Hepatic stellate cell (primary cell): ENCODE data around the gene LBHD1.
"Not testable (repeated sequence)": the region's sequence is repeated elsewhere in the genome, so short reads cannot be mapped to it uniquely, and the experiment has no call there.

ENCODE experiments used
- DNase-seq: peaks from one replicate; pipeline ENCODE4 v3.0.0; 2011; ENCODE audit warnings: low spot score

LBHD1 gene

DNA sequence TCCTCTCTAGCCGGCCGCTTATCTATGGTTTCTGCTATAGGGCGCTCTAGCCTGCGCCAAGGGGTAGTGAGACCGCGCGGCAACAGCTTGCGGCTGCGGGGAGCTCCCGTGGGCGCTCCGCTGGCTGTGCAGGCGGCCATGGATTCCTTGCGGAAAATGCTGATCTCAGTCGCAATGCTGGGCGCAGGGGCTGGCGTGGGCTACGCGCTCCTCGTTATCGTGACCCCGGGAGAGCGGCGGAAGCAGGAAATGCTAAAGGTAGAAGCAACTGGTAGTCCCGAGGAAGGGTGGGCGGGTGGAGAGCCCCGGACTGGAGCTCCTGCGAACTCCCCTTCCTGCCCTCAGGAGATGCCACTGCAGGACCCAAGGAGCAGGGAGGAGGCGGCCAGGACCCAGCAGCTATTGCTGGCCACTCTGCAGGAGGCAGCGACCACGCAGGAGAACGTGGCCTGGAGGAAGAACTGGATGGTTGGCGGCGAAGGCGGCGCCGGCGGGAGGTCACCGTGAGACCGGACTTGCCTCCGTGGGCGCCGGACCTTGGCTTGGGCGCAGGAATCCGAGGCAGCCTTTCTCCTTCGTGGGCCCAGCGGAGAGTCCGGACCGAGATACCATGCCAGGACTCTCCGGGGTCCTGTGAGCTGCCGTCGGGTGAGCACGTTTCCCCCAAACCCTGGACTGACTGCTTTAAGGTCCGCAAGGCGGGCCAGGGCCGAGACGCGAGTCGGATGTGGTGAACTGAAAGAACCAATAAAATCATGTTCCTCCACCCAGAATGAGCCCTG lies at the start of gene LBHD1, which contains the start of gene UQCC3:
Gene LBHD1 (minus strand): TSS at position 660 of the 782 bp plus-strand sequence. CDS start 2,236 bp downstream, outside the sequence.
Gene UQCC3 (plus strand): TSS at position 66 of the 782 bp plus-strand sequence. CDS start 73 bp downstream, at position 139.
- peak; percentile 87 for DNase-seq

DNA sequence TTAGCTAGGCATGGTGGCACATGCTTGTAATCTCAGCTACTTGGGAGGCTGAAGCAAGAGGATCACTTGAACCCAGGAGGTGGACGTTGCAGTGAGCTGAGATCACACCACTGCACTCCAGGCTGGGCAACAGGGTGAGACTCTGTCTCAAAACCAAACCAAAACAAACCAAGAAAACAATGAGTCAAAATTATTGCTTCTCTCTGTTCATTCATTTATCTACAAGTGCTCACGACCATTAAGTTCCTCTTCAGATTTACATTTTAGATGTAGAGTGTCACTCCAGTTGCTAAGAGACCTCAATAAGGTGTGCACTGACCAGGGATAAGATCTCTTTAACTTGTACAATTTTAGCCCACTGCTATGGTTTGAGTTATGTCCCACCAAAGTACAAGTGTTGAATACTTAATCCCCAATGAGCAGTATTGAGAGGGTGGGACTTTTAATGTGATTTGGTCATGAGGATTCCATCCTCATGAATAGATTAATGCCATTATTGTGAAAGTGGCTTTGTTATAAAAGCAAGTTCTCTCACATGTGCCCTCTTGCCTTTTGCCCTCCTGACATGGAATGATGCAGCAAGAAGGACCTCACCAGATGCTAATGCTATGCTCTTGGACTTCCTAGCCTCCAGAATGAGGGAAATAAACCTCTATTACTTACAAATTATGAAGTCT lies 47.4 kb upstream of the LBHD1 start:
- no peak for DNase-seq

- DNase-seq, result no peak
These were observed 44.7 kb upstream of the LBHD1 start for GRCh38 chr11:62716816-62717215.

DNA sequence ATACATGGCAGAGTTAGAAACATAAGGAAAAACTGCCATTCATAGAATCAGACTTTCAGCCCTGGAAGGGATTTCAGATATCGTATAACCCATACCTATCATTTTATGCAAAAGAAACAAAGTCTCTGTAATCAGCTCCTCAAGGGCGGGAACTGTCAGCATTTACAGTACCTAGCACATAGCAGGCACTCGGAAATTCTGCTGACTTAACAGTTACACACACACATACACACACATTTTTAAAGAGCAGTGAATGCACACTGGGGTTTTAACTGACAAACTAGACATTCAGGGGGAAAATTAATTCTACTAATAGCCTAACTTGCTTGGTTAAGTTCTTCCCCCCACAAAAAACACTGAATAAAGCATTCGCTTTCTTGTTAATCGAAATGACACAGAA lies 44.1 kb upstream of the LBHD1 start:
- DNase-seq, result no peak

GRCh38 chr11:62715150-62716130 lies 43.4 kb upstream of the LBHD1 start:
- DNase-seq, result no peak

GRCh38 chr11:62713343-62713742 lies 41.3 kb upstream of the LBHD1 start:
- DNase-seq, result no peak

GRCh38 chr11:62712861-62713260 lies 40.8 kb upstream of the LBHD1 start:
- DNase-seq, result no peak

DNA sequence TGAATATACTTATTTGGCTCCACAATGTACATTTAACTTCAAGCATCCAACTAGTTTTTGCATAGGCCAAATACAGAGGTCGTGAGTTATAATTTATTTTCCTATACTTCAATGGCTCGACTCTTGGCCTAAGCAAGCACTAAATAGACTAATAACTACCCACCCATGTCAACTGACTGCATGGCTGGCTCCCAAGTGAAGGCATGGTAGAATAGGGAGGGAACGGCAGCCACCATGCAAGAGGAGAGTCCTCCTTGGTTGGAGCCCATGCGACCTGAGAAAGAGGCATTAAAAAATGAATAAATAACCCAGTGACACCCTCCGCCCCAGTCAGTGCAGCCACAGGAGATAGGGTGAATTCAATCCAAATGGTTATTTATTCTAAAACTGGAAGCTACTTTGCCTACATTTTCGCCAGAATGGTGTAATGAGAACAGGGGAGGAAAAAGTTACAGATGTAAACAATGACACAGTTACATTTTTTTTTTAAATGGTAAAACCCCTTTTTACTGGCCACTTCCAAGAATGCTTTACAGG lies 40.3 kb upstream of the LBHD1 start:
- no peak for DNase-seq

DNA sequence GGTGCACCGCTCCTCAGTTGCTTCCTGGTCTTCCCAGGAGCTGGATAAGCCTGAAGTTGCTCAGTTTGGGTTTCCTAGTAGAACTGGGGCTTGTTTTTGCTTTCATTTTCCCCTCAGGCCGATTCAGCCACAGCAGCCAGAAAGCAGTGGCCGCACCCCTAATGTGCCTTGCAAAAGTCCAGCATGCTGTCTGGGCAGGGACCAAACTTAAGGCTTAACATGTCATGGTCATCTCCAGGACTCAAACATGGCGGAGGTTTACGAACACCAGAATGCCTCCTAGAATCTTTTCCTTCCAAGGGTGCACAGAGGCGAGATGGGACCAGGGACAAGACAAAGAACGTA lies 37.9 kb upstream of the LBHD1 start:
- DNase-seq, result peak; percentile 52

GRCh38 chr11:62709247-62710000 lies 37.4 kb upstream of the LBHD1 start:
- DNase-seq, result peak; percentile 96

GRCh38 chr11:62708793-62709192 lies 36.7 kb upstream of the LBHD1 start:
- DNase-seq, result no peak

- no peak for DNase-seq
These were observed 36.3 kb upstream of the LBHD1 start for GRCh38 chr11:62708392-62708791.

DNA sequence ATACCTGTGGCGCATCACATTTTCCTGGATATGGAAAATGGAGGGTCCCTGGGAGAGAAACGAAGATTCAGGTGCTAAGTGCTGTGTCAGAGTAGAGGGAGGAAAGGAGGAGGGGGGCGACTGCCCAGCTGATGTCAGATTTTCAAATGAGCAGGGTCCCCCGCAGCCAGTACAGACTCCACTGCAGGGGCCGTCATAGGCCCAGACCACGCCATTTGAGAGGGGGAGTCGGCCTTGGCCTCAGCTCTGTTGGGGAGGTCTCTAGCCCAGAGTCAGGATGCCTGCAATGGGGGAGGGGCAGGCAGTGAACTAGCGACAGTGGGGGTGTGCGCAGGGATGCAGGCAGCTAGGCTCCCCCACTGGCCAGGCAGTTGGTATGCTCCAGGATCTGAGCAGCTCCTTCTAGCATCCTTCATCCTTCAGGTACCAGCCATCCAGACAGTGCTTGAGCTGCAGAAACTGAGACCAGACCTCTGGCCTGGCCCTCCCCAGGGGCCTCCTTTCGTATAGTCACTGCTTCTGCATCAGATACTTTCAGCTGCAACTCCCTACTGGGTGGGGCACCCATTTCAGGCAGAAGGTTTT lies 35.3 kb upstream of the LBHD1 start, which contains the start of the genes BSCL2 and GNG3:
Gene BSCL2 (minus strand): TSS at position 148 of the 585 bp plus-strand sequence. CDS start 229 bp downstream, outside the sequence.
Gene GNG3 (plus strand): TSS at position 400 of the 585 bp plus-strand sequence. CDS start 620 bp downstream, outside the sequence.
- DNase-seq, result no peak

- no peak for DNase-seq
These were observed 34.8 kb upstream of the LBHD1 start for GRCh38 chr11:62706850-62707247.

GRCh38 chr11:62705880-62706849 lies 34.1 kb upstream of the LBHD1 start:
- peak; percentile 94 for DNase-seq

DNA sequence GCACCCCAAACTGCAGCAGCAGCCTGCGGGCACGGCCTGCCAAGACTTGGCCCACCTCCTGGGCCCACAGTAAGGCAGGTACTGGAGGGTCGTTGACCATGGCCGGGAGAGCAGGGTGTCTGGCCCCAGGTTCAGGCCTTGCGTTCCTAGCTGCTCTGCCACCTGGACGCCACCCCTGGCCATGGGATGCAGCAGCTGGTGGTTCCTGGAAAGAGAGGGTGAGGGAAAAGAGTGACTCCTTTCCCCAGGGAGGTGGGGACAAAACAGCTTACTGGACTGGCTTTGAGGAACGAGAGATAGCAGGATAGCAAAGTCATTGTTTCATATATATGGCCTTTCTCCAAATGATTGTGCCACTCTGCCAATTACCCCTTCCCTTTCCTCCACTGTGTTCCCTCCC lies 33.3 kb upstream of the LBHD1 start:
- DNase-seq, result no peak

GRCh38 chr11:62703921-62704320 lies 31.9 kb upstream of the LBHD1 start:
- not testable (repeated sequence) for DNase-seq

DNA sequence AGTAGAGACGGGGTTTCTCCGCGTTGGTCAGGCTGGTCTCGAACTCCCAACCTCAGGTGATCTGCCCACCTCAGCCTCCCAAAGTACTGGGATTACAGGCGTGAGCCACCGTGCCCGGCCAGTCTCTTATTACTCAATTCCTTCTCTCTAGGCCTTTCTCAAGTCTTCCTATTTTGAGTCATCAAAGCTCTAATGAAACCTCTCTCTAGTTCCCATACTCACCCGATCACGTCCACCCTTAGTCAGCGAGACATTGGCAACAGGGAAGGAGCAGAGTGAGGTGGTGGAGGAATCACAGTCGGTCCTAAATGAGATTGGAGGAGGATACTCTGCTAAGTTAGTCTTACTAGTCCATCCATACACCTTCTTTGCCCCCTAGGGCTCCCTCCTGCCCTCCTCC lies 30.2 kb upstream of the LBHD1 start:
- DNase-seq, result no peak

GRCh38 chr11:62694455-62695167 lies 22.5 kb upstream of the LBHD1 start:
- peak; percentile 83 for DNase-seq
